Stimulated activated CD4-positive, alpha-beta T cell treated with anti-CD3 and anti-CD28 coated beads, Interleukin-15, amount 100 ng/mL, for 48 hours (primary cell): ENCODE results near the gene ME2.
"Not testable (repeated sequence)": the region's sequence is repeated elsewhere in the genome, so short reads cannot be mapped to it uniquely, and the experiment has no call there.

Experiments
- DNase-seq, 2 donors: peaks; one replicate each; pipeline ENCODE4 v3.0.0-alpha.2; 2020; ENCODE audit warnings: low read depth in 2 of 2

Gene ME2

GRCh38 chr18:50924372-50924771 is 45.5 kb downstream of the ME2 start:
- no peak for DNase-seq

- DNase-seq = no peak
These were observed 47.6 kb downstream of the ME2 start for GRCh38 chr18:50926521-50926920.

GRCh38 chr18:50928551-50928950 is 49.6 kb downstream of the ME2 start:
- DNase-seq = no peak

- no peak for DNase-seq
These were observed 54.8 kb downstream of the ME2 start for GRCh38 chr18:50933684-50934083.

- no peak for DNase-seq
These were observed 55.8 kb downstream of the ME2 start for GRCh38 chr18:50934545-50935211.

- DNase-seq = no peak
These were observed 56.7 kb downstream of the ME2 start for GRCh38 chr18:50935493-50936191.

GRCh38 chr18:50937183-50937582 is 58.3 kb downstream of the ME2 start:
- no peak for DNase-seq

GRCh38 chr18:50938912-50939311 is 60.0 kb downstream of the ME2 start:
- DNase-seq = no peak

- DNase-seq = no peak
These were observed 65.5 kb downstream of the ME2 start for GRCh38 chr18:50944245-50944932.

- not testable (repeated sequence) for DNase-seq
These were observed 67.0 kb downstream of the ME2 start for GRCh38 chr18:50945918-50946317.

- DNase-seq = no peak
These were observed 69.0 kb downstream of the ME2 start for GRCh38 chr18:50947899-50948298.

- no peak for DNase-seq
These were observed 70.3 kb downstream of the ME2 start for GRCh38 chr18:50949185-50949584.

- DNase-seq = no peak
These were observed 71.7 kb downstream of the ME2 start for GRCh38 chr18:50950626-50951025.

- DNase-seq = no peak
These were observed 74.9 kb downstream of the ME2 start for GRCh38 chr18:50953822-50954221.

GRCh38 chr18:50955253-50955652 is 76.3 kb downstream of the ME2 start:
- DNase-seq = no peak

GRCh38 chr18:50956116-50956515 is 77.2 kb downstream of the ME2 start:
- no peak for DNase-seq

GRCh38 chr18:50961974-50962373 is 83.1 kb downstream of the ME2 start:
- DNase-seq = no peak

GRCh38 chr18:50967714-50968661 is 89.1 kb downstream of the ME2 start, which contains the start of gene ELAC1:
TSS of gene ELAC1 (plus strand) at chr18:50968040. CDS start at chr18:50974405, 6,365 bp downstream.
- peak in 1 of 2 donors; percentile 46 for DNase-seq

- no peak for DNase-seq
These were observed 90.5 kb downstream of the ME2 start for GRCh38 chr18:50969448-50969847.

- no peak for DNase-seq
These were observed 91.1 kb downstream of the ME2 start for GRCh38 chr18:50970006-50970405.

- not testable (repeated sequence) for DNase-seq
These were observed 93.5 kb downstream of the ME2 start for GRCh38 chr18:50972404-50972803.
